Measurements from ENCODE around the gene ZSCAN5A. TPM values are rescaled to one million over a fixed set of nuclear protein-coding genes. Genes with fewer than 3 reads are reported as not detected.

ZSCAN5A gene
- total RNA-seq, 1 experiment from 2014 or later, result 10.4 TPM

GRCh38 chr19:56269348-56269747 is 45.3 kb downstream of the ZSCAN5A start:
- Mint-ChIP-seq H3K27me3 (ENCODE audit: low read depth) (no peaks in the 10 kb centered on the region; the same call in 1 of the 2 replicates), H3K4me1 (no peaks in the 10 kb centered on the region), H3K9me3 (no peaks in the 10 kb centered on the region), H3K4me3 (no peak overlapping the region), H3K36me3 (no peaks in the 10 kb centered on the region), H3K27ac (no peak overlapping the region)
- POLR2A ChIA-PET, result no interaction called here
- CTCF ChIA-PET, result interaction anchor here (2.0 to 4.3 kb wide), 2 partner anchors 32 to 40 kb away, joined by 4 to 17 read pairs; no protein-coding TSS in a partner anchor
- DNase-seq (ENCODE audit: low spot score) (no peak), ATAC-seq (no peak)
- no peak for TF ChIP-seq ZNF416 (CRISPR knock-in tag; IDR thresholded peaks at IDR 0.05)
- TF ChIP-seq CREB1 (CRISPR knock-in tag; IDR thresholded peaks at IDR 0.05), result no peak
- no peak for TF ChIP-seq ATF3 (CRISPR knock-in tag; conservative IDR thresholded peaks at IDR 0.05)
- TF ChIP-seq FOXP1 (CRISPR knock-in tag; IDR thresholded peaks at IDR 0.05; ENCODE audit: borderline replicate concordance), result no peak
- TF ChIP-seq ELF4 (CRISPR knock-in tag; IDR thresholded peaks at IDR 0.05; ENCODE audit: low read depth), result no peak
- TF ChIP-seq OVOL2 (CRISPR knock-in tag; IDR thresholded peaks at IDR 0.05; ENCODE audit: borderline replicate concordance), result no peak
- TF ChIP-seq SOX15 (CRISPR knock-in tag; IDR thresholded peaks at IDR 0.05), result no peak
- TF ChIP-seq, protein P1, sequence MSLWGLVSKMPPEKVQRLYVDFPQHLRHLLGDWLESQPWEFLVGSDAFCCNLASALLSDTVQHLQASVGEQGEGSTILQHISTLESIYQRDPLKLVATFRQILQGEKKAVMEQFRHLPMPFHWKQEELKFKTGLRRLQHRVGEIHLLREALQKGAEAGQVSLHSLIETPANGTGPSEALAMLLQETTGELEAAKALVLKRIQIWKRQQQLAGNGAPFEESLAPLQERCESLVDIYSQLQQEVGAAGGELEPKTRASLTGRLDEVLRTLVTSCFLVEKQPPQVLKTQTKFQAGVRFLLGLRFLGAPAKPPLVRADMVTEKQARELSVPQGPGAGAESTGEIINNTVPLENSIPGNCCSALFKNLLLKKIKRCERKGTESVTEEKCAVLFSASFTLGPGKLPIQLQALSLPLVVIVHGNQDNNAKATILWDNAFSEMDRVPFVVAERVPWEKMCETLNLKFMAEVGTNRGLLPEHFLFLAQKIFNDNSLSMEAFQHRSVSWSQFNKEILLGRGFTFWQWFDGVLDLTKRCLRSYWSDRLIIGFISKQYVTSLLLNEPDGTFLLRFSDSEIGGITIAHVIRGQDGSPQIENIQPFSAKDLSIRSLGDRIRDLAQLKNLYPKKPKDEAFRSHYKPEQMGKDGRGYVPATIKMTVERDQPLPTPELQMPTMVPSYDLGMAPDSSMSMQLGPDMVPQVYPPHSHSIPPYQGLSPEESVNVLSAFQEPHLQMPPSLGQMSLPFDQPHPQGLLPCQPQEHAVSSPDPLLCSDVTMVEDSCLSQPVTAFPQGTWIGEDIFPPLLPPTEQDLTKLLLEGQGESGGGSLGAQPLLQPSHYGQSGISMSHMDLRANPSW (CRISPR knock-in tag; conservative IDR thresholded peaks at IDR 0.05; ENCODE audit: low read depth), result no peak
- TF ChIP-seq ZMAT4 (CRISPR knock-in tag; IDR thresholded peaks at IDR 0.05), result no peak
- TF ChIP-seq NFATC4 (CRISPR knock-in tag; IDR thresholded peaks at IDR 0.05), result no peak

- ChIA-PET CTCF (interaction anchor here (0.7 to 1.6 kb wide), 4 partner anchors 13 to 190 kb away, joined by 3 to 9 read pairs (median 6); no protein-coding TSS in a partner anchor), POLR2A (no interaction called here)
- no peak for TF ChIP-seq ZNF423 (CRISPR knock-in tag; IDR thresholded peaks at IDR 0.05)
- Mint-ChIP-seq H3K27ac (no peak overlapping the region), H3K36me3 (no peaks in the 10 kb centered on the region), H3K27me3 (ENCODE audit: low read depth) (no peaks in the 10 kb centered on the region; the same call in 1 of the 2 replicates), H3K4me1 (no peaks in the 10 kb centered on the region), H3K9me3 (no peaks in the 10 kb centered on the region), H3K4me3 (no peak overlapping the region)
- DNase-seq (ENCODE audit: low spot score), result no peak
- no peak for ATAC-seq
These were observed 48.6 kb downstream of the ZSCAN5A start for GRCh38 chr19:56266051-56266450.

- DNase-seq (ENCODE audit: low spot score) (no peak), ATAC-seq (no peak)
- Mint-ChIP-seq H3K27ac (no peak overlapping the region), H3K4me1 (no peaks in the 10 kb centered on the region), H3K9me3 (no peaks in the 10 kb centered on the region), H3K36me3 (no peaks in the 10 kb centered on the region), H3K27me3 (ENCODE audit: low read depth) (no peaks in the 10 kb centered on the region), H3K4me3 (no peak overlapping the region)
- TF ChIP-seq SMAD3 (CRISPR knock-in tag; IDR thresholded peaks at IDR 0.05; ENCODE audit: borderline replicate concordance), result no peak
- no peak for TF ChIP-seq MXD4 (CRISPR knock-in tag; IDR thresholded peaks at IDR 0.05; ENCODE audit: borderline replicate concordance)
- no peak for TF ChIP-seq ZNF423 (CRISPR knock-in tag; IDR thresholded peaks at IDR 0.05)
- no peak for TF ChIP-seq ZNF138 (CRISPR knock-in tag; conservative IDR thresholded peaks at IDR 0.05)
- TF ChIP-seq AFF4 (CRISPR knock-in tag; IDR thresholded peaks at IDR 0.05; ENCODE audit: borderline replicate concordance), result no peak
- TF ChIP-seq ZNF416 (CRISPR knock-in tag; IDR thresholded peaks at IDR 0.05), result no peak
- TF ChIP-seq, protein P2, sequence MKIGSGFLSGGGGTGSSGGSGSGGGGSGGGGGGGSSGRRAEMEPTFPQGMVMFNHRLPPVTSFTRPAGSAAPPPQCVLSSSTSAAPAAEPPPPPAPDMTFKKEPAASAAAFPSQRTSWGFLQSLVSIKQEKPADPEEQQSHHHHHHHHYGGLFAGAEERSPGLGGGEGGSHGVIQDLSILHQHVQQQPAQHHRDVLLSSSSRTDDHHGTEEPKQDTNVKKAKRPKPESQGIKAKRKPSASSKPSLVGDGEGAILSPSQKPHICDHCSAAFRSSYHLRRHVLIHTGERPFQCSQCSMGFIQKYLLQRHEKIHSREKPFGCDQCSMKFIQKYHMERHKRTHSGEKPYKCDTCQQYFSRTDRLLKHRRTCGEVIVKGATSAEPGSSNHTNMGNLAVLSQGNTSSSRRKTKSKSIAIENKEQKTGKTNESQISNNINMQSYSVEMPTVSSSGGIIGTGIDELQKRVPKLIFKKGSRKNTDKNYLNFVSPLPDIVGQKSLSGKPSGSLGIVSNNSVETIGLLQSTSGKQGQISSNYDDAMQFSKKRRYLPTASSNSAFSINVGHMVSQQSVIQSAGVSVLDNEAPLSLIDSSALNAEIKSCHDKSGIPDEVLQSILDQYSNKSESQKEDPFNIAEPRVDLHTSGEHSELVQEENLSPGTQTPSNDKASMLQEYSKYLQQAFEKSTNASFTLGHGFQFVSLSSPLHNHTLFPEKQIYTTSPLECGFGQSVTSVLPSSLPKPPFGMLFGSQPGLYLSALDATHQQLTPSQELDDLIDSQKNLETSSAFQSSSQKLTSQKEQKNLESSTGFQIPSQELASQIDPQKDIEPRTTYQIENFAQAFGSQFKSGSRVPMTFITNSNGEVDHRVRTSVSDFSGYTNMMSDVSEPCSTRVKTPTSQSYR (CRISPR knock-in tag; IDR thresholded peaks at IDR 0.05), result no peak
- TF ChIP-seq CREM (CRISPR knock-in tag; IDR thresholded peaks at IDR 0.05), result no peak
- TF ChIP-seq, protein P3, sequence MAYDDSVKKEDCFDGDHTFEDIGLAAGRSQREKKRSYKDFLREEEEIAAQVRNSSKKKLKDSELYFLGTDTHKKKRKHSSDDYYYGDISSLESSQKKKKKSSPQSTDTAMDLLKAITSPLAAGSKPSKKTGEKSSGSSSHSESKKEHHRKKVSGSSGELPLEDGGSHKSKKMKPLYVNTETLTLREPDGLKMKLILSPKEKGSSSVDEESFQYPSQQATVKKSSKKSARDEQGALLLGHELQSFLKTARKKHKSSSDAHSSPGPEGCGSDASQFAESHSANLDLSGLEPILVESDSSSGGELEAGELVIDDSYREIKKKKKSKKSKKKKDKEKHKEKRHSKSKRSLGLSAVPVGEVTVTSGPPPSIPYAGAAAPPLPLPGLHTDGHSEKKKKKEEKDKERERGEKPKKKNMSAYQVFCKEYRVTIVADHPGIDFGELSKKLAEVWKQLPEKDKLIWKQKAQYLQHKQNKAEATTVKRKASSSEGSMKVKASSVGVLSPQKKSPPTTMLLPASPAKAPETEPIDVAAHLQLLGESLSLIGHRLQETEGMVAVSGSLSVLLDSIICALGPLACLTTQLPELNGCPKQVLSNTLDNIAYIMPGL (CRISPR knock-in tag; IDR thresholded peaks at IDR 0.05), result no peak
- TF ChIP-seq ZNF396 (CRISPR knock-in tag; IDR thresholded peaks at IDR 0.05; ENCODE audit: borderline replicate concordance), result no peak
- no peak for TF ChIP-seq RELA (CRISPR knock-in tag; IDR thresholded peaks at IDR 0.05; ENCODE audit: borderline replicate concordance)
- POLR2A ChIA-PET, result no interaction called here
- CTCF ChIA-PET, result interaction anchor here (2.7 to 2.8 kb wide), 2 partner anchors 10 to 183 kb away, joined by 8 to 13 read pairs; no protein-coding TSS in a partner anchor
These were observed 51.3 kb downstream of the ZSCAN5A start for GRCh38 chr19:56263319-56263718.

All from WTC11 (cell line).